A549 (cell line): ENCODE measurements around the gene STX8.

Source experiments
- CHD2 ChIP-seq: fragments of 150-350 bp; IDR thresholded peaks from 2 replicates; pipeline ENCODE4 v1.6.1; 2014; ENCODE audit warnings: low read length; ENCODE audit not compliant: partially characterized antibody
- CTCF ChIP-seq: fragments of >200 bp; sonication (Bioruptor Twin); formaldehyde crosslinking; IDR thresholded peaks from 3 replicates; pipeline ENCODE4 v1.5.1; 2016
- EP300 ChIP-seq, 2 experiments: fragments of >200 bp; sonication (Bioruptor Twin); formaldehyde crosslinking; IDR thresholded peaks; 2 replicates in 1 of 2; 3 replicates in 1 of 2; pipeline ENCODE4 v1.6.1; 2016 to 2017
- ESRRA ChIP-seq: fragments of 150-350 bp; IDR thresholded peaks from 2 replicates; pipeline ENCODE4 v1.6.1; 2014; ENCODE audit warnings: mild to moderate bottlenecking, low read length, borderline replicate concordance
- HDAC2 ChIP-seq: fragments of 200-600 bp; sonication (generic); IDR thresholded peaks from 2 replicates; pipeline ENCODE4 v1.6.1; 2016
- JUN ChIP-seq, 2 experiments: fragments of >200 bp; sonication (Bioruptor Twin); formaldehyde crosslinking; IDR thresholded peaks; 2 replicates in 1 of 2; 3 replicates in 1 of 2; pipeline ENCODE4 v1.6.1; 2016 to 2017
- JUNB ChIP-seq: fragments of >200 bp; sonication (Bioruptor Twin); formaldehyde crosslinking; IDR thresholded peaks from 2 replicates; pipeline ENCODE4 v1.6.1; 2016
- NFE2L2 ChIP-seq: fragments of 150-350 bp; conservative IDR thresholded peaks from 2 replicates; pipeline ENCODE4 v1.6.1; 2014; ENCODE audit warnings: low read length
- NR3C1 ChIP-seq: fragments of >200 bp; sonication (Bioruptor Twin); formaldehyde crosslinking; IDR thresholded peaks from 3 replicates; pipeline ENCODE4 v1.6.1; 2017
- PBX3 ChIP-seq: IDR thresholded peaks from 2 replicates; pipeline ENCODE4 v1.6.1; 2012
- PHF8 ChIP-seq: fragments of 200-600 bp; sonication (generic); IDR thresholded peaks from 2 replicates; pipeline ENCODE4 v1.6.1; 2016; ENCODE audit warnings: low read depth, mild to moderate bottlenecking, antibody characterized with exemption, moderate library complexity, borderline replicate concordance
- POLR2A ChIP-seq: IDR thresholded peaks from 2 replicates; pipeline ENCODE4 v1.6.1; 2012; ENCODE audit warnings: mild to moderate bottlenecking, low read length
- RAD21 ChIP-seq, 2 experiments: fragments of >200 bp in 1 of 2; sonication (Bioruptor Twin) in 1 of 2; formaldehyde crosslinking in 1 of 2; IDR thresholded peaks in 1 of 2; conservative IDR thresholded peaks in 1 of 2; 2 replicates in 1 of 2; 3 replicates in 1 of 2; pipeline ENCODE4 v1.6.1; 2012 to 2018; ENCODE audit warnings: inconsistent platforms in 1 of 2
- RFX5 ChIP-seq: fragments of 450-650 bp; IDR thresholded peaks from 2 replicates; pipeline ENCODE4 v1.7.1; 2014; ENCODE audit warnings: antibody characterized with exemption, mild to moderate bottlenecking, moderate library complexity

GRCh38 chr17:9382626-9383025 lies 193.0 kb downstream of the STX8 start:
- no peak for TF ChIP-seq HDAC2
- TF ChIP-seq EP300 (IDR thresholded peaks at IDR 0.05): no peak
- TF ChIP-seq CTCF: no peak
- TF ChIP-seq JUNB: no peak
- TF ChIP-seq CHD2: no peak
- no peak for TF ChIP-seq NR3C1
- no peak for TF ChIP-seq ESRRA
- TF ChIP-seq POLR2A: no peak
- no peak for TF ChIP-seq PHF8
- TF ChIP-seq JUN (IDR thresholded peaks at IDR 0.05): no peak
- TF ChIP-seq PBX3: no peak
- TF ChIP-seq RAD21 (conservative IDR thresholded peaks at IDR 0.05 in 1 of 2, IDR thresholded peaks at IDR 0.05 in 1 of 2): no peak
- no peak for TF ChIP-seq RFX5
- TF ChIP-seq NFE2L2: no peak
